H7 (cell line): ENCODE measurements around the gene PRKAR1B. TPM values are rescaled to one million over a fixed set of nuclear protein-coding genes. Genes with fewer than 3 reads are reported as not detected.

Source experiments
- DNase-seq: peaks from one replicate; pipeline ENCODE4 v3.0.0; 2012
- H3K27me3 ChIP-seq: 2 replicates; pipeline ENCODE4 v1.6.0; 2011; ENCODE audit warnings: mild to moderate bottlenecking, low read length; ENCODE audit not compliant: control insufficient read depth, insufficient read depth
- H3K36me3 ChIP-seq: replicated peaks from 2 replicates; pipeline ENCODE4 v1.5.1; 2011; ENCODE audit warnings: low read length; ENCODE audit not compliant: control insufficient read depth, insufficient read depth
- H3K4me3 ChIP-seq: 2 replicates; pipeline ENCODE4 v1.5.1; 2011; ENCODE audit warnings: low read depth, mild to moderate bottlenecking, control low read depth, low read length, moderate library complexity; ENCODE audit not compliant: insufficient read depth
- total RNA-seq: library from RNA; depleted of rRNA; stranded (reverse); fragments of >200 nt; shearing (Covaris generic); gene quantifications from 2 replicates; pipeline ENCODE4 v1.2.3, GENCODE V29; 2014

Gene PRKAR1B
- total RNA-seq, 1 experiment from 2014 or later, result 32.4 TPM

GRCh38 chr7:564176-564865 is 162.8 kb downstream of the PRKAR1B start:
- Histone ChIP-seq H3K4me3 (no peak overlapping the region), H3K27me3 (no peaks in the 10 kb centered on the region), H3K36me3 (no peaks in the 10 kb centered on the region)
- no peak for DNase-seq

- no peaks in the 10 kb centered on the region for H3K36me3 ChIP-seq
- DNase-seq, result no peak
- H3K4me3 ChIP-seq, result no peak overlapping the region
- H3K27me3 ChIP-seq, result no peaks in the 10 kb centered on the region
These were observed 163.4 kb downstream of the PRKAR1B start for GRCh38 chr7:563629-564170.

- H3K4me3 ChIP-seq, result no peak overlapping the region
- H3K36me3 ChIP-seq, result no peaks in the 10 kb centered on the region
- DNase-seq, result no peak
- H3K27me3 ChIP-seq, result no peaks in the 10 kb centered on the region
These were observed 164.1 kb downstream of the PRKAR1B start for GRCh38 chr7:562789-563628.

GRCh38 chr7:562374-562675 is 164.8 kb downstream of the PRKAR1B start:
- Histone ChIP-seq H3K27me3 (no peaks in the 10 kb centered on the region), H3K36me3 (no peaks in the 10 kb centered on the region), H3K4me3 (no peak overlapping the region)
- DNase-seq, result no peak

- DNase-seq, result peak; percentile 78
- no peak overlapping the region for H3K4me3 ChIP-seq
- no peaks in the 10 kb centered on the region for H3K36me3 ChIP-seq
- H3K27me3 ChIP-seq, result no peaks in the 10 kb centered on the region
These were observed 165.3 kb downstream of the PRKAR1B start for GRCh38 chr7:561631-562373.

- H3K27me3 ChIP-seq, result no peaks in the 10 kb centered on the region
- H3K36me3 ChIP-seq, result no peaks in the 10 kb centered on the region
- no peak for DNase-seq
These were observed 166.0 kb downstream of the PRKAR1B start for GRCh38 chr7:560966-561630.

GRCh38 chr7:559396-559705 is 167.7 kb downstream of the PRKAR1B start:
- H3K4me3 ChIP-seq, result no peak overlapping the region
- H3K36me3 ChIP-seq, result no peaks in the 10 kb centered on the region
- no peaks in the 10 kb centered on the region for H3K27me3 ChIP-seq
- no peak for DNase-seq

More at GRCh38 chr7:560966-561630, 166.0 kb downstream of the PRKAR1B start:
- H3K4me3 ChIP-seq, result no peak overlapping the region

- no peaks in the 10 kb centered on the region for H3K36me3 ChIP-seq
- H3K27me3 ChIP-seq, result no peaks in the 10 kb centered on the region
- H3K4me3 ChIP-seq, result no peak overlapping the region
- DNase-seq, result no peak
These were observed 169.6 kb downstream of the PRKAR1B start for GRCh38 chr7:557558-557881.

- no peaks in the 10 kb centered on the region for H3K36me3 ChIP-seq
- DNase-seq, result no peak
- no peaks in the 10 kb centered on the region for H3K27me3 ChIP-seq
- H3K4me3 ChIP-seq, result no peak overlapping the region
These were observed 170.1 kb downstream of the PRKAR1B start for GRCh38 chr7:556837-557557.

- H3K36me3 ChIP-seq, result no peaks in the 10 kb centered on the region
- H3K27me3 ChIP-seq, result no peaks in the 10 kb centered on the region
- DNase-seq, result no peak
- H3K4me3 ChIP-seq, result no peak overlapping the region
These were observed 170.7 kb downstream of the PRKAR1B start for GRCh38 chr7:556291-556826.

GRCh38 chr7:555551-556160 is 171.4 kb downstream of the PRKAR1B start:
- no peaks in the 10 kb centered on the region for H3K36me3 ChIP-seq
- H3K27me3 ChIP-seq, result no peaks in the 10 kb centered on the region
- DNase-seq, result no peak
- no peak overlapping the region for H3K4me3 ChIP-seq

GRCh38 chr7:553636-554111 is 173.4 kb downstream of the PRKAR1B start:
- Histone ChIP-seq H3K4me3 (no peak overlapping the region), H3K36me3 (no peaks in the 10 kb centered on the region), H3K27me3 (no peaks in the 10 kb centered on the region)
- no peak for DNase-seq

GRCh38 chr7:552868-553635 is 174.0 kb downstream of the PRKAR1B start:
- no peak for DNase-seq
- Histone ChIP-seq H3K4me3 (no peak overlapping the region), H3K27me3 (no peaks in the 10 kb centered on the region), H3K36me3 (no peaks in the 10 kb centered on the region)
